GM21576 (cell line): Measurements from ENCODE around the gene TTC22.
"Not testable (repeated sequence)": the region's sequence is repeated elsewhere in the genome, so short reads cannot be mapped to it uniquely, and the experiment has no call there.

Source experiments
- ATAC-seq: cut with Tn5 transposase; IDR thresholded peaks from one replicate; pipeline ENCODE4 v1.9.1; 2021; ENCODE audit warnings: mild to moderate bottlenecking, moderate library complexity; ENCODE audit not compliant: unreplicated experiment

Gene TTC22

DNA sequence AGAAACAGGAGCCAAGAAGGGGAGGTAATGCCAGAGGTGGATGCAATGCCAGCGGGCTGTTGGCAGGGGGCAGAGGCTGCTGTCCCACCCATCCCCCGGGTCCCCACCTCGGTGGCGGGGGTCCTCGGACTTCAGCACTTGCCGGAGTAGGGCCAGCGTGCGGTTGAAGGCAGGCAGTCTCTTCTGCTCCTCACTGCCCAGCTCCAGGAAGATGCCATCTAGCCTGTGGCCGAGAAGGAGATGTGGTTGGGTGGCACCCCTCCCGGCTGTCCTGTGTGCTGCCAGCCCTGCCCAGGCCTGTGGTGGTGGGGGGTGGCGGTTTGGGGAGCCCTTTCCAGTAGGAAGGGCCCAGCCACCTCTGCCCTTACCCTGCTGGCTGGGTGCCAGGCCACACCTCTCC, 13.5 kb downstream of the TTC22 start:
- no peak for ATAC-seq

DNA sequence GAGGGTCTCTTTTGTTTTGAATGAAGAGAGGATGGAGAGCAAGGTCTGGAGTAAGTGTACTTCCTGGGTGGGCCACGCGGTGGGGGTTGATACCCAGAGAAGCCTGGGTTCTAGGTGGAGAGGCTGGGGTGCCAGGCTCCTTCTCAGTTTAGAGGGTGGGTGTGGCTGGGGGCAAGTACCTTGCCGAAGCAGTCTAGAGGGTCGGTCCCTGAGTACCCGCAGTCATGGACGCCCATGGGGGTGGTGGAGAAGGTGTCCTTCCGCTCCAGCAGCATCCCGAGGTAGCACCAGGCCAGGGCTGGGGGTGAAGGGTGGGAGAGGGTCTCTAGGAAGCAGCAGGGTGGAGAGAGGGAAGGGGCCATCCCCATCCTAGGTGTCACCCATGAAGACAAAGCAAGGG, 14.3 kb downstream of the TTC22 start:
- no peak for ATAC-seq

DNA sequence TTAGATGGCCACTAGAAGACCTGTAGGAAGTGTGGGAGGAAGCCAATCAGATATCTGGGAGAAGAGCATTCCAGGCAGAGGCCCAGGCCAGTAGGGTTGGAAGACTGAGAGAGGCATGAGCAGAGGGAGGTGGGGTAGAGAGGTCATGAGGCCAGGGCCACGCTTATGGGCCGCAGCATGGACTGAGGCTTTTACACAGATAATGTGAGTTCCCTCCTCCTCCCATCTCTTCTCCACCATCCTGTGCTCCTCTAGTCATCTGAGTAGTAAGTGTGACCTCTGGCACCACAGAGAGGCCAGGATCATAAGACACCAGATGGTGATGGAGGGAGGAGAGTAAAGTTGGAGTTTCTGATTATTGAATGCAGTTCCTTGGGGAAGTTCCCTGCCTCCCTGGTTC, 17.1 kb downstream of the TTC22 start:
- ATAC-seq = no peak

DNA sequence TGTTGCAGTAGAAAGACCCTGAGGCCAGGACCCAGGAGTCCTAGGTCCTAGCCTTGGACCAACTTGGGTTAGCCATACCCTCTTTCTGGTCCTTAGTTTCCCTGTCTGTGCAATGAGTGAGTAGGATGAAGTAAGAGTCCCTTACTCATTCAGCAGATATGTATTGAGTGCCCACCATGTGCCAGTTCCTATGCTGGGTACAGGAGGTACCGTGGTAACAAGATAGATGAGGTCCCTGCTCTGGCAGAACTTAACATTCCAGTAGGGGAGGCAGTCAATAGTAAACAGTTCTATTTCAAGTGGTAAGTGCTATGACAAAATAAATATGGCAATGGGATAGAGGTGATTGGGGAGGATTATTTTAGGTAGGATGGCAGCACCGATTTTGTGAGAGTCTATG, 18.5 kb downstream of the TTC22 start:
- no peak for ATAC-seq

DNA sequence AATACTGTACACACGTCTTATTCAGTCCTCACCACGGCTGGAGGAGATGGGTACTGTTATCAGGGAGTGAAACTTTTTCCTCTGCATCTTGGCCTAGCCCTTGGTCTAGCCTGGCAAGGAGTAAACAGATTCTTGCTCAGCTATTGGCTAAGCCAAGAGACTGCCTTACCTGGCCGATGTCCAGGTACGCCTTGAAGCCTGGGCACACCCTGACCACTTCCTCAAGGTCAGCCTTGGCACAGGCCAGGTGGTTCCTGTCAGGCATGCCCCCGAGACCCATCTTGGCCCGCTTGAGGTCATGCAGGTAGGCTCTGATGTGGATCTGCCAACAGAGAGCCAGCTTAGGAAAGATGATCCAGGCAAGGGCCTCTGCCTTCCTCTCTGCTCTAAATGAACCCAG, 19.0 kb downstream of the TTC22 start:
- ATAC-seq = no peak

DNA sequence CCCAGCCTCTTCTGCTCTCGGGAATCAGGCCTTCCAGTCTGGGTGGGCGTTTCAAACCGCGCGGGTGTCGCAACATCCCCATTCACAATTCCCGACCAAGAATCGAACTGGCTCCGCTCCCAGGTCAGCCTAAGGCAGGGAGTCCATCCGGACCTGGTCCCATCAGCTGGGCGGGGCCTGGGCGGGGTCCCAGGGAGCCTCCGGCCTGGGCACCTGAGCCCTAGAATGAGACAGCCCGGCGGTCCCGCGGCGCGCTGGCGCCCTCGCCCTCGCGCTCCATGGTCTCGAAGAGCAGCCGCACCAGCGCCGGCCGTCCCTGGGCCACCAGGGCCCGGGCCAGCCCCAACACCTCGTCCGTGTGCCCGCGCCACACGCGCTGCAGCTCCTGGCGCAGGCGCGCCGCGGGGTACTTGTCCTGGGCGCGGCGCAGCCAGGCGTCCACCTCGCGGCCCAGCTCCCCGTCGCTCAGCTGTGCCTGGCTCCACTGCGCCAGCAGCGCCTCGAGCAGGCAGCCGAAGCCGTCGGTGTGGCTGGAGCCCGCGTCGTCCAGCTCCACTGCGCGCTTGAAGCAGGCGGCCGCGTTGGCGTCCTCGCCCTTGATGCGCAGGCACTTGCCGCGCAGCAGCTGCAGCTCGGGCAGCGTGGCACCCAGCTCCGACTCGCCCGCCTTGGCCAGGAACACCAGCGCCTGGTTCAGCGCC, 19.9 kb downstream of the TTC22 start:
- no peak for ATAC-seq

DNA sequence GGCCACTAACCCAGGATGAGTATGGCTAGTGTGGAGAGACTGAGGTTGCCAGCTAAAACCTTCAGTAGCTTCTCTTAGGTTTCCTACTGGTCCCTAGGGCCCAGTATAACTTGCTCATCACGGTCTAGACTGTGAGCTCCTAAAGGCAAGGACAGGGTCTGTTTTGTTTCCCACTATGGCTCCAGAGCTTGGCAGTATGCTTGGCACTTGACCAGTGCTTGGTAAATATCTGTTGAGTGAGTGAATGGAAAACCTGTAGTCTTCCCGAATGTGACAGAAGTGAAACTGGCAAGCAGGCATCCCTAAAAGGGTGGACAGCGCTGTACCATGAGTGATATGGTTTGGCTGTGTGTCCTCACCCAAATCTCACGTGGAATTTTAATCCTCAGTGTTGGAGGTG, 23.7 kb downstream of the TTC22 start:
- no peak for ATAC-seq

DNA sequence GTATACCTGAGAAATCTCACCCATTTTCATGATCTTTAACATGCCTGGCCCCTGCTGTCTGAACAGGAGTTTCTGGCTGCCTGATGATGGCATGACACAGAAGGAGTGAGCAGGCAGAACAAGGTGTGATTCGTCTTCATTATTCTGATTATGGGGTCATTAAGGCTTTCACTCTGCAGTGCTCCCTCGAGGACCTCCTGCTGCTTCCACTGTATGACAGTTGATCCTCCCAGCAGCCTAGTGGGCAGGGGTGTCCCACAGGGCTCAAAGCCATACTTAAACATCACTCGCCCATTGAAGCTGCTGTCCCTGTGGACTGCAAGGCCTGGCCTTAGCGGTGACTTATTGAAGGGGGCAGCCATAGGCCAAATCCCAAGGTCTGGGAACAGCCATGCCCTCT, 24.1 kb downstream of the TTC22 start:
- no peak for ATAC-seq

DNA sequence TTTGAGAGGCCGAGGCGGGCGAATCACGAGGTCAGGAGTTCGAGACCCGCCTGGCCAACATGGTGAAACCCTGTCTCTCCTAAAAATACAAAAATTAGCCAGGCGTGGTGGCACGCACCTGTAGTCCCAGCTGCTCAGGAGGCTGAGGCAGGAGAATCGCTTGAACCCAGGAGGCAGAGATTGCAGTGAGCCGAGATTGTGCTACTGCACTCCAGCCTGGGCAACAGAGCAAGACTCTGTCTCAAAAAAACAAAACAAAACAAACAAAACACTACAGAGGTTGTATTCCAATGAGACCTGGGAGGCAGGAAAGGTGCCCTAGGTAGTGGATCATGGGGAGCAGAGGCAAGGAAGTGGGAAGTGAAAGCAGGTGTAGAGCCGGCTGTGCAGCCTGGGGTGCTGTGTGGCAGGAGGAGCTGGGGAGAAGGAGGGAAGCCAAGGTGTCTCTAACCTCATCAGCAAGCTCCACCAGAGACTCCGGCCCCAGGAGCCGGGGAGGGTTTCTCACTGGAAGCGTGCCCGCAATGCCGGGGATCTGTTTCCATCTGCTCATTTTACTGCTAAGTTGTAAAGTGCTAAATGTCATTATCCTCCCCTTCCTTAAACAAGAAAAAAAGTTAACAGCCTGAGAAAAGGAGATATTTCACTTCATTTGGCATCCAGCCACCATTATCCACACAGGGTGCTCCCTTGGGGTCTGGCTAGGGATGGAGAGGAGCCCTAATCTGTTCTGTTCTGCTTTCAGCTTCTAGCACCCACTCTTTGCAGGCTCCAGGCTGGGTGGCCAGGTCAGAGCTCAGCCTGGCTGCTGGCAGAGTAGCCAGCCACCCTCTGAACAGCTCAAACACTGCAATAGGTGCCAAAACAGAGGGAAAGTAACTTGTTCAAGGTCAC, 25.0 kb downstream of the TTC22 start:
- not testable (repeated sequence) for ATAC-seq

DNA sequence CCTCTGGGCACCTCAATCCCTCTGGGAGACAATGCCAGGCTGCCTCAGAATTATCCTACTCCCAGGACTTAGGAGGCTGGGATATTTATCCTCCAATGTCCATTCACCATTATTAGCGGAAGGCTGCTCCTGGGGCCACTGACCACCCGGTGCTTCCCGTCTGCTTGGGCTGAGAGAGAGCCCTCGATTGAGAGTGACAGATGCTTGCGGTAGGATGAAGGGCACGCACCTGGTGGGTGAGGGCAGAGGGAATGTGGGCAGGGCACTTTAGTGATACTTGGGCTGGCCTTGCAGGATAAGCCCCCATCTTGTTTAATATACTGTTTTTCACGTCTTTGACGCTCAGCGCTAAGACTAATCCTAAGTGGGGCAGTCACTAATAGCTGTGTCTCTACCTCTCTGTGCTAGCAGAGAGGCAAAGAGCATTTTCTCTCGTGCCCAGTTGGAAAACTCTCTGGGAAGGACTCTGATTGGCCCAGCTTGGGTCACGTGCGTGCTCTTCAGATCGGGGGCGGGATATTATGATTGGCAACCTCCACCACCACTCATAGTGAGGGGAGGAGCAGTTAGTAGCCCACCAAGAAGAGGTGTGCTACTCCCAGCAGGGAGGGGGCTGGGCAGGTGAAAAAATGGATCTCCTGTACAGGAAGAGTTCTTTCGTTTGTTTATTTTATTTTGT, 26.2 kb downstream of the TTC22 start:
- ATAC-seq = no peak

DNA sequence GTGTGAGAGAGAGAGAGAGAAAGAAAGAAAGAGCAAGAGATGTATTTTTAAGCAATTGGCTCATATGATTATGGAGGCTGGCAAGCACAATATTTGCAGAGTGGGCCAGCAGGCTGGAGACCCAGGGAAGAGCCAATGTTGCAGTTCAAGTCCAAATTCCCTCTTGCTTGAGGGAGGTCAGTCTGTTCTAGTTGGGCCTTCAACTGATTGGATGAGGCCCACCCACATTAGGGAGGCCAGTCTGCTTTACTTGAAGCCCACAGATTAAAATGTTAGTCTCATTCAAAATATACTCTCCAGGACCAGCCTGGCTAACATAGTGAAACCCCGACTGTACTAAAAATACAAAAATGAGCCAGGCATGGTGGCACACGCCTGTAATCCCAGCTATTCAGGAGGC, 28.2 kb downstream of the TTC22 start:
- ATAC-seq = no peak

DNA sequence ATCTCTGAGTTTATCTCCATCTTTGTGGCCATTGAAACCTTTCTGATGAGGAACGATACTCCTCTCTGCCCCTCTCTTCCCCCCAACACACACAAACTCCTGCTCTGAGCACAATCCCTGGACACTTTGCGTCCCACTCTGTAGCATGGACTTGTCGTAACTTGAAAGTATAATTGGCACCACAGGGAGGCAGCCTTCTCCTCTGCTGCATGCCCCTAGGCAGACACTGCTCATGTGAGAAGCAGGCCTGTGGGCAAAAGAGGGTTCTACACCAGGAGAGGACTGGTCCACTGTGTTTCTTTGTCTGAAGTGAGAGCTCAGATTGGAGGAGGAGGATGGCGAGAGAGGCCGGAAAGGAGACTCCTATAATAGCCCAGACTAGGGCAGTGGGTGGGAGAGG, 33.0 kb downstream of the TTC22 start:
- ATAC-seq = no peak

DNA sequence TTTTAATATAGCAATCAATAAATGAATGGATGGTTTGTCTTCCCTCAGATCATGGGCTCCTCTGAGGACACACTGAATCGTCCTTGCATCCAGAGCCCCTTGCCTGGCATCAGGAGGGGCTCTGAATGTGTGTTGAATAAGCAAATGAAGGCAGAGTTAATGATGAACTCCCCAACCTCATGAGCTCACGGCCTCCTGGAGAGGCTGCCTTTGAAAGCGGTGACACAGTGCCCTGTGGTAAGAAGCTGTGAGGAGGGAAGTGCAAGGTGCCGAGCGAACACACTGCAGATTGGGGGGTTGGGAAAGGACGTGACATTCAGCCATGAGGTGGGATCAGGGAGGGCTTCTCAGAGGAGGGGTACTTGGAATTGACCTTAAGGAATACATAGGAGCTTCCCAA, 33.6 kb downstream of the TTC22 start:
- no peak for ATAC-seq

DNA sequence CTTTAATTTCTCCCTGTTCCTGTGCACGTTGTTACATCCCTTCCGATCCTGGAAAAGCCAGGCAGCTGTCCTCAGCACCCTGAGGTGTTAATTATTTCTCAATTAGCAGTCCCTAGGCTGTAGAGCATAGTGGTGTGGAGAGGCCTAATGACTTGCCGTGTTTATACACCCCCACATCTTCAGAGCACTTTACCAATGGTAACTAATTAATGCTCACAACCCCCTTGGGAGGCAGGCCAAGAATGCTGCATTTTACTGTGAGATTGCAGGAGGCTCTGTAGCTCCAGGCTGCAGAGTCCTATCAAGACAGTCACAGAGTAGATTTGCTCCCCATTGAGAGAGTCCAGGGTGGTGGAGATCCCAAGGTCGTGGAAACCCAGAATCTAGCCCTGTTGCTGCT, 34.4 kb downstream of the TTC22 start:
- ATAC-seq = no peak

DNA sequence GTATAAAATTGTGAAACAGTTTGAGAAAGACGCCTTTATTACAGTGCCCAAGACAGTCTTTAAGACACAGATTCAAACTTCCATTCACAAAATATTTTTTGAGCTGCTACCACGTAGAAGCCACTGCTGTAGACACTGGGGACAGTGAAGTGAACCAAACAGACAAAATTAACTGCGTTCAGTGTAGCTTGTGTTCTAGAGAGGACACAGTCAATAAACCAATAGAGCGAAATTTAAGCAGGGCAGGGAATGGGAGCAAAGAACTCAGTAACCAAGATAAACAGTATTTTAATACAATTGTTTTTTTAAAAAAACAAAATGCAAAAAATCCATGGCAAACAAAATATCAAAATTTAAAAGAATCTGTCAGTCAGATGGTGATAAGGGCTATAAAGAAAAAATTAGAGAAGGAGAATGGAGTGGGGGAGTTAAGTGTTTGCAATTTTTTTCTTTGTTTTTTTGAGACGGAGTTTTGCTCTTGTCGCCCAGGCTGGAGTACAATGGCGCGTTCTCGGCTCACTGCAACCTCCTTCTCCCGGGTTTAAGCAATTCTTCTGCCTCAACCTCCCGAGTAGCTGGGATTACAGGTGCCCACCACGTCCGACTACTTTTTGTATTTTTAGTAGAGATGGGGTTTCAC, 36.1 kb downstream of the TTC22 start:
- peak; percentile 11 for ATAC-seq

DNA sequence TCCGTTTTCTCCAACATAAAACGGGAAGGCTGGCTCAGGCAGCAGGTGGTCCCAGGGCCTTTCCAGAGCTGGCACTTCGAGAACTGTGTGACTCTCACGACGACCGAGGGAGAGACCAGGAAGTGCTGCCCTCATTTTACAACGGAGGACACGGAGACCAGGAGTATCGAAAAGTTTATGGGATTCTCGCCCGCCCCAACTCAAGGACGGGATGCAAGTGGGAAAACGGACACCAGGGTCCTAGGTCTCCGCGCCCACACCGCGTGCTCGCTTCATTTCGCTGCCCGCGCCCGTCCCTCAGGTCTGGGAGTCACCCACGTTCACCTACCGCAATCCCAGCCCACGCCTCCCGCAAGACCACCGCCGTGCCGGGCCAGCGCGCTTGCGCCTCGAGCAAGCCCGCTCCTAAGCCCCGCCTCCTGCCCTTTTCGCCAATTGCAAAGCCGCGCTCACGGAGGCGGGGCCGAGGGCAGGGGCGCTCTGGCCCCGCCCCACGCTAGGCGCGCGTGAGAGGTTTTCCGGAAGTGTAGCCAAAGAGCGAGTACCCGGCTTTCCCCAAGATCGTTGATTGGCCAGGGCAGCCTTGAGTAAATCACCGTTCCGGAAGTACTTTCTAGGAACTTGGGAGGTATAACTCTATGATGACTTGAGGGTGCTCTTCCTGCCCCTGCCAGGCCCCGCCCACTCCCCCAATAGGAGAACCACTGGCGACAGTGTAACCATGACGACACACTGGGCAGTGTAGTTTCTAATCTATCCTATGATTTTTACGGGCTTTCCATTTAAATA, 36.8 kb downstream of the TTC22 start, which contains the start of gene PARS2:
Gene PARS2, minus strand, starts transcription at position 391 of the 789 bp plus-strand sequence. CDS start 5,362 bp downstream, outside the sequence.
- peak; percentile 93 for ATAC-seq

DNA sequence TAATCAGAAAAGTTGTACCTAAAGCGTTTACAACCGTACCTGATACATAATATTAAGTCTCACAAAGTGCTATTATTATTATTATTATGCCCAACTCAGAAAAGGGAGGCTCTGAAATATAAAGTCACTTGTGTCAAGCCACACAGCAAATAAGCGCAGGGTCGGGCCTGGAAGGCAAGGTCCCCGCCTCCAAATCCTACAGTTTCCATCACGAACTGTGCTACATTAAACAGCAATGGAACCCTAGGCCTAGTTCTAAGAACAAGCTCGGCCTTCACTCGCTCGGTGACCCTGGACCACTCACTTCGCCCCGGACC, 37.3 kb downstream of the TTC22 start:
- ATAC-seq = no peak

DNA sequence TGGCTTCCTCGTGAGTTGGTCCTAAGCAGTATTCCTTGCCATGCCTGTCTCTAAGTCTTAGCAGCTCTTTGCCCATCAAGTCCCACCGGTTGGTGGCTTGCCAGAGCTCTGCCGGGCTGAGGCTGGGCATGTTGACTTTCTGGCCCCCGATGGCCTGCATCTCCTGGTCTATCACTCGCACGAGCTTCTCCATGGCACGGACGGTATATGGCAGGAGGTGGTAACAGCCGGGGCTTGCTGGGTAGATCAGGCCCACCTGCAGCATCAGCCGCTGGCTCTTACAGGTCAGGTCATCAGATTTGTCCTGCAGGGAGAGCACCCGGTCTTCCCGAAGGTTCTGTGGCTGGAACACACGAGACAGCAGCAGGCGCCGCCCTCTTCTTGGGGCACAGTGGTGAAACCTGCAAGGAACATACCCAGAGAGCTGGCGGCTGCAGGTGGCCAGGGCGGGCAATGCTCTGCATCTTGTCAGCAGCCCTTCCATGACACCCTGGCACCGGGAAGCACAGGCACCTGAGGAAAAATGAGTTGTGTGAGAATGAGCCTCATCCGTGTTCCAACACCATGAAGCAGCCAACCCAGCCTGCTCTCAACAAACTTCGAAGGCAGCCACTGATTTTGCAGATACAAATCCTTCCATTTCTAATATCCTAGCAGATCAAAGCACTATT, 42.3 kb downstream of the TTC22 start:
- no peak for ATAC-seq

DNA sequence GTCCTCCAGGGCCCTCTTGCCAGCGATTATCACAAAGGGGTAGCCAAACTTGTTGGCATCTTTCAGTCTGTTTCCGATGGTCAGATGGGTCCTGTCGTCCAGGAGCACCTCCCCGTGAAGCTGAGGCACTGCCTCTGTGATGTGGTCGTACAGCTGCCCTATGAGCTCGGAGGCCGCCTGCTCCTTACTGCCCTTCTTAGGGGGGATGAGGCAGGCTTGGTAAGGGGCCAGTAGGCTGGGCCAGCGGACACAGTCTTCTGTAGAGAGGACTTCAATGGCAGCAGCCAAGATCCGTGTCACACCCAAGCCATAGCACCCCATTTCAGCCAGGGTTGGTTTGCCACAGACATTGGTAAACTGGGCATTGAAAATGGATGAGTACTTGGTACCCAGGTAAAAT, 43.3 kb downstream of the TTC22 start:
- no peak for ATAC-seq
